Mucosa of stomach (tissue), 1 donor: Measurements from ENCODE around the gene YTHDC1.
A peak's percentile ranks its signal among the peaks of the same experiment; 100 is the strongest.

Source experiments
- H3K27me3 ChIP-seq: one replicate; pipeline ENCODE4 v1.7.0; 2013; ENCODE audit warnings: mild to moderate bottlenecking, low read length; ENCODE audit not compliant: control insufficient read depth, insufficient read depth
- H3K36me3 ChIP-seq: one replicate; pipeline ENCODE4 v1.7.0; 2013; ENCODE audit warnings: low read length; ENCODE audit not compliant: control insufficient read depth, insufficient read depth
- H3K4me1 ChIP-seq: one replicate; pipeline ENCODE4 v1.7.0; 2013; ENCODE audit warnings: mild to moderate bottlenecking, low read length; ENCODE audit not compliant: control insufficient read depth, insufficient read depth
- H3K4me3 ChIP-seq: one replicate; pipeline ENCODE4 v1.7.0; 2013; ENCODE audit warnings: low read length
- H3K9ac ChIP-seq: one replicate; pipeline ENCODE4 v1.7.0; 2013; ENCODE audit warnings: mild to moderate bottlenecking, low read length, moderate library complexity
- H3K9me3 ChIP-seq: one replicate; pipeline ENCODE4 v1.7.0; 2013; ENCODE audit warnings: mild to moderate bottlenecking, low read length, moderate library complexity; ENCODE audit not compliant: control insufficient read depth
- donor health status: Pancreatic carcinoma.

Gene YTHDC1

GRCh38 chr4:68349279-68349648 is 626 bp downstream of the YTHDC1 start:
- H3K27me3 ChIP-seq, result no peaks in the 10 kb centered on the region
- H3K9me3 ChIP-seq, result peaks cover 4% of the 10 kb centered on the region
- peak overlapping the region; percentile 63 for H3K4me3 ChIP-seq
- H3K36me3 ChIP-seq, result no peaks in the 10 kb centered on the region
- peak overlapping the region; percentile 99 for H3K9ac ChIP-seq
- peaks cover 19% of the 10 kb centered on the region for H3K4me1 ChIP-seq

DNA sequence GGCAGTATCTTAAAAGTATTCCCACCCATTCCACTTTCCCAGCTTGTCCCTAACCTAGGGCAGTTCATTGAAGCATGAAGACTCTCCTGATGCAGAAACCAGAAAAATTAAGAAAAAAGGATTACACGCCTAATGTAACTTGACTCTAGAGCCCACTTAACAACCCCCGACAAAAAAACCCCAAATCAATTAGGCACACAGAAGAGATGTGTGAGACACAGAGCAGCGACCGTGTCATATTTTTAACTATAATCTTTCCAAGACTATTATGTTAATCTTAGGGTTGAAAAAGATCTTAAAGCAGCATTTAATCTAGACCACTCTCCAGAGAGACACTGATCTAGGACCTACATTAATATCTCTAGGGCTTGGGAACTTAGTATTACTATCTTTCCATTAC is 1.3 kb downstream of the YTHDC1 start:
- Histone ChIP-seq H3K27me3 (no peaks in the 10 kb centered on the region), H3K36me3 (no peaks in the 10 kb centered on the region), H3K4me3 (peak overlapping the region; percentile 63), H3K4me1 (peaks cover 20% of the 10 kb centered on the region), H3K9ac (peak overlapping the region; percentile 99), H3K9me3 (peaks cover 4% of the 10 kb centered on the region)

DNA sequence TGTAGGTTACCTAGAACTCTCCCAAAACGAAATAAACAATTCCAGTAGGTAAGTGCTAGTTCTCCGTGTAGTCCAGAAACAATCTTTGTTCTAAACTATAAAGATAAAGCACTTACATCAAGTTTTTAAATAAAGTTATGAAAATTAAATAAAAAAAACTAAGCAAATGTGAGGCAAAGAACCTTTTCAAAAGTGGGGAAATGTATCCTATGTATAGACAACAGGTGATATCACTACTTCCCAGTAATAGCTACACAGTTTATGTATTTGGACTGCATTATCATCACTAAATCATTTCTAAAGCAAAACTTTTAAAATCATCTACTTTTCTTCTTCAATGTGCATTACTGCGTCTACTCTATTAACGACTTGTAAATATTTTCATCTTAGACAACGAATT is 2.0 kb downstream of the YTHDC1 start:
- peaks cover 4% of the 10 kb centered on the region for H3K9me3 ChIP-seq
- H3K4me1 ChIP-seq, result peaks cover 20% of the 10 kb centered on the region
- H3K9ac ChIP-seq, result no peak overlapping the region
- no peaks in the 10 kb centered on the region for H3K36me3 ChIP-seq
- no peaks in the 10 kb centered on the region for H3K27me3 ChIP-seq
- no peak overlapping the region for H3K4me3 ChIP-seq

GRCh38 chr4:68346461-68346860 is 3.4 kb downstream of the YTHDC1 start:
- Histone ChIP-seq H3K9me3 (peaks cover 4% of the 10 kb centered on the region), H3K4me3 (no peak overlapping the region), H3K9ac (no peak overlapping the region), H3K4me1 (peaks cover 29% of the 10 kb centered on the region), H3K36me3 (no peaks in the 10 kb centered on the region), H3K27me3 (no peaks in the 10 kb centered on the region)

GRCh38 chr4:68344785-68345184 is 5.1 kb downstream of the YTHDC1 start:
- H3K27me3 ChIP-seq, result no peaks in the 10 kb centered on the region
- H3K9me3 ChIP-seq, result no peaks in the 10 kb centered on the region
- peaks cover 31% of the 10 kb centered on the region for H3K4me1 ChIP-seq

DNA sequence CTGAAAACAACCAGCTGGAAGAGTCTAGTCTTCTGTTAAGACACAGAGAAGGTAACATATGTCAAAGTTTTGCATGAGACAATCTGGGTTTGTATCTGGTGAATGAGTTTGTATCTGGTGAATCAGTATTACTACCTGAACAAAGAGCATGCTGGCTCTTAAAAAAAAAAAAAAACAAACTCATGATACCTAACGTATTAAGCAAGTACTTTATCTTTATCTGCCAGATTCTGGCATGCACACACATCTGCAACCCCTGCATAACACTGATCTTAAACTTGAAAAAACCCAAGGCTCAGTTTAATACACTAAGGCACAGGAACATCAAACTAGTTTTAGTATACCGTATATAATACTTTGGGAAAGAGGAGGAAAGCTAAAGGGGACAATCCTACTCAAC is 5.8 kb downstream of the YTHDC1 start:
- Histone ChIP-seq H3K9ac (no peak overlapping the region), H3K27me3 (no peaks in the 10 kb centered on the region), H3K4me3 (no peak overlapping the region), H3K36me3 (no peaks in the 10 kb centered on the region), H3K4me1 (peaks cover 35% of the 10 kb centered on the region), H3K9me3 (no peaks in the 10 kb centered on the region)

More at GRCh38 chr4:68344785-68345184, 5.1 kb downstream of the YTHDC1 start:
- Histone ChIP-seq H3K36me3 (no peaks in the 10 kb centered on the region), H3K4me3 (no peak overlapping the region), H3K9ac (no peak overlapping the region)

DNA sequence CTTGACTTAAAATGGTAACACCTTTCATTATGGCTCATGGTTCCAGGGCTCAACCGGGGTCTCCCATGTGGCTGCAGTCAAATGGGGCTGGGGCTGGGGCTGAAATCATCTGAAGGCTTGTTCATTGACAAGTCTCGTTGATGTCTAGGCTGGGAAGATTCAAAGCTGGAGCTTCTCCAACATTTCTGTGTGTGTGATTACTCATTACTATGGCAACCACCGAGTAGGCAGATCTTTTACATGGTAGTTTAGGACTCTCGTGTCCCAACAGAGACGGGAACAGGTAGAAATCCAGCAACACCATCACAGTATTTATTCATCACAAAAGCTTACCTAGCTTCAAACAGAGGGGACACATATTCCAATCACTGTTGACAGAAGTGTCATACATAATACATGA is 7.8 kb downstream of the YTHDC1 start:
- Histone ChIP-seq H3K4me3 (no peak overlapping the region), H3K27me3 (no peaks in the 10 kb centered on the region), H3K9ac (no peak overlapping the region), H3K4me1 (peaks cover 35% of the 10 kb centered on the region), H3K9me3 (no peaks in the 10 kb centered on the region), H3K36me3 (no peaks in the 10 kb centered on the region)

GRCh38 chr4:68338625-68339024 is 11.3 kb downstream of the YTHDC1 start:
- H3K9me3 ChIP-seq, result no peaks in the 10 kb centered on the region
- no peaks in the 10 kb centered on the region for H3K27me3 ChIP-seq
- no peaks in the 10 kb centered on the region for H3K36me3 ChIP-seq
- H3K4me3 ChIP-seq, result no peak overlapping the region
- H3K9ac ChIP-seq, result no peak overlapping the region
- H3K4me1 ChIP-seq, result peaks cover 21% of the 10 kb centered on the region

GRCh38 chr4:68337522-68337921 is 12.4 kb downstream of the YTHDC1 start:
- Histone ChIP-seq H3K9ac (no peak overlapping the region), H3K27me3 (no peaks in the 10 kb centered on the region), H3K9me3 (no peaks in the 10 kb centered on the region), H3K4me1 (peaks cover 21% of the 10 kb centered on the region), H3K4me3 (no peak overlapping the region), H3K36me3 (no peaks in the 10 kb centered on the region)

DNA sequence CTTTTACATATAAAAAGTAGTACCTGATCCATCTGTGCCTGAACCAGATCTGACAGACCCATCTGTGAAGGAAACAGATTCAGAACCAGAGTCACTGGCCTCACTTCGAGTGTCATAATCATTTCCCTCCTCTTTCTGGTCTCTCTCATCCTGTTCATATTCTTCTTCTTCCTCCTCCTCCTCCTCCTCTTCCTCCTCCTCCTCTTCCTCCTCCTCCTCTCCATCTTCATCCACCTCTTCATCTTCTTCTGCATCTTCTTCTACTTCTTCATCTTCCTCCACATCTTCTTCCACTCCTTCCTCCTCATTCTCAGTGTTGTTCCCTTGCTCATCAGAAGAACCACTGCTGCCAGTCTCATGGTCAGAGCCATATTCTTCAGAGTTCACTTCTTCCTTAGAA is 12.9 kb downstream of the YTHDC1 start:
- no peaks in the 10 kb centered on the region for H3K36me3 ChIP-seq
- H3K9me3 ChIP-seq, result no peaks in the 10 kb centered on the region
- H3K4me3 ChIP-seq, result no peak overlapping the region
- H3K9ac ChIP-seq, result no peak overlapping the region
- H3K4me1 ChIP-seq, result peaks cover 17% of the 10 kb centered on the region
- no peaks in the 10 kb centered on the region for H3K27me3 ChIP-seq

GRCh38 chr4:68336530-68336929 is 13.4 kb downstream of the YTHDC1 start:
- Histone ChIP-seq H3K9ac (no peak overlapping the region), H3K27me3 (no peaks in the 10 kb centered on the region), H3K9me3 (no peaks in the 10 kb centered on the region), H3K4me3 (no peak overlapping the region), H3K4me1 (peaks cover 13% of the 10 kb centered on the region), H3K36me3 (no peaks in the 10 kb centered on the region)

- no peaks in the 10 kb centered on the region for H3K9me3 ChIP-seq
- H3K27me3 ChIP-seq, result no peaks in the 10 kb centered on the region
- peaks cover 11% of the 10 kb centered on the region for H3K36me3 ChIP-seq
These were observed 23.7 kb downstream of the YTHDC1 start for GRCh38 chr4:68326141-68326540.

DNA sequence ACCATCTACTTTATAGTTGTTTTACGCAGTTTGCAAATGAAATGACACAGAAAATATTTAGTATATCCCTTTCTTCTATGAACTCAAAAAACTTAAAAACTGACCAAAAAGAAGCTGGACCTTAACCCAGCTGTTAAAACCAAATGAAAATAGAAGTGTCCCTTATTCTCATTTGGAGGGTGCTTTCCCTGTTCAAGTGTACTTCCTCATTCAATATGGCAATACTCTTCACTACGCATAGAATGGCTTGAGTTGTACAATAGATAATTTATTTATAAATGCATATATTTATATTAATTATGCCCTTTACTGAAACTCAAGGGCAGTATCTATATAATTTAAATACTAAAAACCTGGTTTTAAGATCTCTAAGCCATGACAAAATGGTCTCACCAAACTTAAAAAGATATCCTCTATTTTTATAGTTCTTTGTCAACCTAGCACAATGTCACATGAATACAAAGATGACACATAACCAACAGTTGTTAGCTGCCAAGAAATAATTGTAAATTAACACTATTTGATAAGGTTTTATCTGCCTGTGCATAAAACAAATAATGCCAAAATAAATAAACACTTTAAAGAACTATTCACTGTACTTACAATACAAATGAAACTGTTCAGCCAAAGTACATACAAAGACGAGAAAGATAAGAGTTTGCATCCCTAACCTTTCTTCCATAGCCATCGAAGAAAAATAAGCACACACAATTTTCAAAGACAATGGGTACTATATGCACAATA is 25.2 kb downstream of the YTHDC1 start:
- no peak overlapping the region for H3K9ac ChIP-seq
- no peaks in the 10 kb centered on the region for H3K27me3 ChIP-seq
- peaks cover 8% of the 10 kb centered on the region for H3K36me3 ChIP-seq
- H3K4me3 ChIP-seq, result no peak overlapping the region
- H3K4me1 ChIP-seq, result peaks cover 5% of the 10 kb centered on the region
- no peaks in the 10 kb centered on the region for H3K9me3 ChIP-seq

More at GRCh38 chr4:68326141-68326540, 23.7 kb downstream of the YTHDC1 start:
- Histone ChIP-seq H3K4me3 (no peak overlapping the region), H3K4me1 (peaks cover 5% of the 10 kb centered on the region), H3K9ac (no peak overlapping the region)
